Measurements from ENCODE around the gene MYL10.

Gene MYL10

DNA sequence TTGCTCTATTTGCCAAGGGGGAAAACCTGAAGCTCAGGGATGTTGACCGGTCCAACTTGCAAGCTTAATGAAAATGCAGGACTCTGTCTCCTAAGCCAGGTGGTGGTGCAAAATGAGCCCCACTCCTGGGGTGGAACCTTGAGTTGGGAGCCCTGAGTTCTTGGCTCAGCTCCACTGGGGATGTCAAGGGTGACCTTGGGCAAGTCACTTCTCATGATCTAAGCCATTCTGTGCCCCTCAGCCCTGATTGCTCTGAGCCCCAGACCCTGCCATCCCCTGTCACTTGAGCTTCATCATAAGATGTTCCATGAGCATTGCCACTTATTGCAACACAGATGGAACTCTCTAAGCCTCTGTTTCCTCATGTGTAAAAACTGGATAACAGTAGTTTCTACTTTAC lies 33.9 kb downstream of the MYL10 start:
- DNase-seq, result no peak

- no peak for DNase-seq
Measured at GRCh38 chr7:101594790-101595189, 34.3 kb downstream of the MYL10 start.

- DNase-seq, result no peak
Measured at GRCh38 chr7:101593556-101593955, 35.5 kb downstream of the MYL10 start.

GRCh38 chr7:101591504-101591903 lies 37.6 kb downstream of the MYL10 start:
- DNase-seq, result no peak

DNA sequence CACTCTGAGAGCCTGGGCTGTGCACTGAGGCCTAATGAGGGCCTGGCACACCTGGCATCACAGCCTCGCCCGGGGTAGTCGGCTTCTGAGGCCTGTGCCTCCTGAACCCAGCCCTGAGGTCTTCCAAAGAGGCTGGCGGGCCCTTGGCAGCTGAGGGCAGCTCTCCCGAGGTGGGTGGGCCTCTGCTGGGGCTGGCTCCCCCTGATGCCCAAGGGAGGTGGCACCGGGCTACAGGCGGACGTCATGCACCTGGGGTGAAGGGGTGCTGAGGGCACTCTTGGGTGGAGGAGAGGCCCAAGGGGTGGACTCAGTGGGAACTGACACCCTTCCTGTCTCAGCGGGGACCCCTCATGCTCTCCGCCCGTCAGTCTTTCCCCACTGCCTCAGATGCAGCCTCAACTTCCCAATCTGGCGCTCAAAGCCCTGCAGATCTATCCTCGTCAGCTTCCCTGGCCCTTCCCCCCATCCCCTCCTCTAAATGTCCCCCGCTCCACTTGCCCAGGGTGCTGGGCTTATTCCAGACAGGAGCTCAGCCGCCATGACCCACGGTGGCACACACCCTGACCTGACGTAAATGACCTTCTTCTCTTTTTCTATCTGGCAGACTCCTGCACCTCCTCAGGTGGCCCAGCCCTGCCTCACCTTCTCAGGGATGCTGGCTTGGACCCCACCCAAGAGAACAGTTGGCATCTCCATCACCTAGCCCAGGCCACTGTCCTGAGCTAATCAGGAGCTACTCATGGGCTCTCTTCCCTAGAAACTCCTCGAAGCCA lies 38.2 kb downstream of the MYL10 start:
- no peak for DNase-seq

- no peak for DNase-seq
Measured at GRCh38 chr7:101589976-101590662, 39.0 kb downstream of the MYL10 start.

DNA sequence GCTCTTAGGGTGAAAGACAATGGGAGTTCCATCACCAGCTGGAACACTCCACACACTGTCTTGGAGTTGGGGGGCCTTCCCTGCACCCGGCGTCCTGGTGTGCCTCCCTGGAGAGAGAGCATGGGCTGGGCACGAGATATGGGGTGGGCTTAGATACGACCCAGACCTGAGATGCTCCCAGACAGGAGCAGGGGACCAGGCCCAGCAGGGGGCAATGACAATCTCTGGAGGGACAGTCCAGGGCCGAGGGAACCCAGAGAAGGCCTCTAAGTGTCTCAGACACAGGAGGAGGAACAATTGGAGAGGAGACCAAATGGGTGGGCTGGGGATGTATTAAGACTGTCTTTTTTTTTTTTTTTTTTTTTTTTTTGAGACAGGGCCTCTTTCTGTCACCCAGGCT lies 40.0 kb downstream of the MYL10 start:
- DNase-seq, result no peak

DNA sequence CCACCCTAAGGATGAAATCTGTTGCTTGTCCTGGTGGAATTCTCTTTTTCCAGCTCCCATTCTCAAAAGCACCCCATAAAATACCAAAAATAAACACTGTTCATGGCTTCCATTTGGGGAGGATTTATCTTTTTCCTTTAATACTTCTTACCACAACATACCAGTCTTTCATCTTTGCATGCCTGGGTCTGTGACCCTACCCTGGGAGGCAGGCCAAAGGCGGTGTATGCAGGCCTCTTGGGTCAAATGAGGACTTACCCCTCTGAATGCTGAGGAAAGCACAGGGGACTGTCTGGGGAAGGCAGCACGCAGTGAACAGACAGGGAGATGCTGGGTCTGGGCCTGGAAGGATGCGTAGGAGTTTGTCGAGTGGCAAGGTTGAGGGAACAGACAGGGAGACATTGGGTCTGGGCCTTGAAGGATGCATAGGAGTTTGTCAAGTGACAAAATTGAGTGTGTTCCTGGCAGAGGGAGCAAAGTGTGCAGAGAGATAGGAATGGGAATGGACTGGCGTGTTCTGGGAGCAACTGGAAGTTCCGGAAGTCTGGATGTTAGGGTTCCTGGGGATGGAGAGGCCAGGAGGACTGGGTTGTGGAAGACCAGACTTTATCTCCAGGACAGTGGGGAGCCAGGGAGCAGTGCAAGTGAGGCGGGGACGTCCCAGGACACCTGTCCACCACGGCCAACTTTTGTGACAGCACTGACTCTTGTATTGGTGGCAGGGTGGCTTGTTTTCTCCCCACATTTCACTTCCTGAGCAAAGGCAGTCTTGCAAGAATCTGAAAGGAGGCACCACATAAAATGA lies 40.8 kb downstream of the MYL10 start:
- DNase-seq, result no peak

- no peak for DNase-seq
Measured at GRCh38 chr7:101586906-101587677, 42.0 kb downstream of the MYL10 start.

DNA sequence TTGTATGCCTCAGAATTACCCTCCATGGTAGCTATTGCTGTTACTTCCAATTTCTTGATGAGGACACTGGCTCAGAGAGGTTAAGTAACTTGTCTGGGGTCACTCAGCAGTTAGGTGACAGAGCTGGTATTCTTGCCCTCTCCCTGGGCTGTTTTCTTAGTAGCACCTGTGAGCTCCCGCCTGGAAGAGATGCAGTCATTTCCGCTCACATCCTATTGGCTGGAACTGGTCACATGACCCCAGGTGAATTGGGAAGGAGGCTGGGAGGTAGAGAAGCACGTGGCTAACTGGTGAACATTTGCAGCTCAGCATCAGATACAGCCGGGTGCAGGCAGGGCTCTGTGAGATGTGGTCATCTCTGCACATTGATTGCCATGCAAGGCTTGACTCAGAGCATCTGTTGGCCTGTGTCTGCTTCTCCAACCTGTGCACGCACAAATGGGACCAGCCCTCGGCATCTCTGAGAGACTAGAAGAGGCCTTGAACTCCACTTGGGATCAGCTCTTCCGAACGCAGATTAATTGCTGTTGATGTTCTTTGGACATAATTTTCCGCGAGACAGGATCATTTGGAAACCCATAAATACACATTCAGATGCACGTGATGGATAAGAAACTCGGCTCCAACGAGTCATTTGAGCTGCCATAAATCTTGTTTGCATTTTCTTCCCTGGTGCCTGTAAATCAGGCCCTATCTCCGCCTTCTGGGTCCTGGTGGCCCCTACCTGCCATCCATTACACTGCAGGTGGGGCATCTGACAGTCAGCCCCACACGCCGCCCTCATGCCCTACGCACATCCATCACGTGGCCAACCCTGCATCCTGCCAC lies 42.8 kb downstream of the MYL10 start:
- DNase-seq, result no peak

- DNase-seq, result no peak
Measured at GRCh38 chr7:101582971-101583370, 46.1 kb downstream of the MYL10 start.

DNA sequence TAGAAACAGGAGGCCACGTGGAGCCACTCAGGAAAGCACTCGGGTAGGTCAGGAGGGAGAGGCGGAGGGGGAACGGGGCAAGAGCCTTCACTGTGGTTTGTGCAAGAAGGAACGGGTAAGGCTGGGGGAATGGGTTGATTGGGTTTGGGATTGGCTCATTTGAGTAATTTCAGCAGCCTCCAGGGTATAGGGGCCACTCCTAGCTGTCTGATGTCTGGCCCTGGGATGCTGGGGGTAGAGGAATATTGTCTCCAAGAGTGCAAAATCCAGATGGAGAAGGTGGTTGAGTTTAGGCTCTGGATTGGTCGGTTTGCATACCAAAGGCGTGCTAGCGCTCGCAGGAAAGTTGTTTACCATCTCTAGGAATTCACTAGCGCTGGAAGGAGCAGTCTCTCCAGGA lies 47.2 kb downstream of the MYL10 start:
- DNase-seq, result no peak

DNA sequence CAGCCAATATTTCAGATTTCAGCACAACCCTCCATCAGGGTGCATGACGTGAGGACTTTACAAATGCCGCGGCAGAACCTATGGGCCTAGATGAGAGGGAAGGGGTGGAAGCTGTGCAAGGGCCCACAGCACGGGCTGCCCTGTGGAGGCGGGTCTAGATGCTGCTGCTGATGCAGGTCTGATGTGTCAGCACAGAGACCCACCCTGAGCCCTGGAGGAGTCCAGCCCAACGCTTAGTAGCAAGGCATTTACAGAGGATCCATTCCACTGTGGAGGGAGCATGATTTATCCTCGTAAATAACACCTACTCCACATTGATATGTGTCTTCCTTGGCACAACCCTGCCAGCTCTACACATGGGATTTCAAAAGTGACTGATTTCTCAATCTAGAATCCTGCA lies 48.5 kb downstream of the MYL10 start:
- DNase-seq, result no peak

DNA sequence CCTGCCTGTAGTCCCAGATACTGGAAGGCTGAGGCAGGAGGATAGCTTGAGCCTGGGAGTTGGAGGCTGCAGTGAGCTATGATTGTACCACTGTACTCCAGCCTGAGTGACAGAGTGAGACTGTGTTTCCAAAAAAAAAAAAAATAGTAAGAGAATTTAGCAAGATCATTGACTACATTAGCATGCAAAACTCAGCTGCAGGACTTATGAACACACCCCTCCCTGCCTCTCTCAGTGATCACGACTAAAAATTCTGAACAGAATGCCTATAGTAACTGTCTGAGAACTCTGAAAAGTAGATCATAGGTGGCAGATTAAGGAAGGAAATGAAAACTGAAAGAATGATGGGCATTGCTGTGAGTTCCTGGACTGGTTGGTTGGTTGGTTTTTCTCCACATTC lies 50.5 kb downstream of the MYL10 start:
- DNase-seq, result no peak

- no peak for DNase-seq
Measured at GRCh38 chr7:101576998-101577397, 52.1 kb downstream of the MYL10 start.

- no peak for DNase-seq
Measured at GRCh38 chr7:101575721-101576120, 53.4 kb downstream of the MYL10 start.

DNA sequence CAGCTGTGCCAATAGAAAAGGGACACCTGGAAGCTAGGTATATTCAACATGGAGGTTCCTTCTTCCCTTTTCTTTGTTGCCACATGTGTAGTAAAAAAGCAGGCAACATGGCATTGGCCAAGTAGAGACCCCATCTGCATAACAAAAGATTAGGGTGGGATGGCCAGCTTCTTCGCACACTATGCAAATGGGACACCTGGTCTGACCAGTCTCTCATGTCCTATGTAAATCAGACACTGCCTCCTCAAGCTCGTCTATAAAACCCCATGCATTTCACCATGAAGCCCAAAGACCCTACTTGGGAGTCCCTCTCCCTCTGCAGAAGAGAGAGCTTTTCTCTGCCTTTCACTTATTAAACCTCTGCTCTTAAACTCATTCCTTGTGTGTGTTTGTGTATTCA lies 53.9 kb downstream of the MYL10 start:
- no peak for DNase-seq

DNA sequence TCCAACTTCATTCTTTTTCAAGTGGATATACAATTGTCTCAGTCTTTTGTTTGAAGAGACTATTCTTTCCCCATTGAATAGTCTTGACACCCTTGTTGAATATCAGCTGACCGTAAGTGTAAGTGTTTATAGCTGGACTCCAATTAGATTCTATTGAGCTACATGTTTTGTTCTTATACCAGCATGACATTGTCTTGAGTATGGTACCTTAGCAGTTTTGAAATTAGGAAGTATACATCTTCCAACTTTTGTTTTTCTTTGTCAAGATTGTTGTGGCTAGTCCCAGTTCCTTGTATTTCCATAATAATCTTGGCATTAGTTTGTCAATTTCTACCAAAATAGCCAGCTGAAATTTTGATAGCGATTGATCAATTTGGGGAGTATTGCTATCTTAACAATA lies 56.9 kb downstream of the MYL10 start:
- no peak for DNase-seq

DNA sequence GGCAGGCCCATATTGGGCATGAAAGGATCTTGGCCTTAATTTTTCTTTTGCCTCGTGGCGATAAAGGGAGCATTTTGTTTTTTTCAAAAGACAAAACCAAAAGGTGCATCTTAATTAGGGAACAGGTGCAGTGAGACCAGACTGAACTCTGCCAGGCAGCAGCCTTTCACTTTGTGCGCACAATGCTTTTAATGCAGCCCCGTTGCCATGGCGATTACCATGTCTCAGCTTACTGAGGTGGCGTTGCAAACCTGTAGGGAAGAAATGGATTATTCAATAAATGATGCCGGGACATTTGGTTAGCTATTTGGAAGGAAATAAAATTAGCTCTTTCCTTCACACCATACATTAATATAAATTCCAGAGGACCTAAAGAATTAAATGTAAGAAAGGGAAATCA lies 61.9 kb downstream of the MYL10 start:
- no peak for DNase-seq

DNA sequence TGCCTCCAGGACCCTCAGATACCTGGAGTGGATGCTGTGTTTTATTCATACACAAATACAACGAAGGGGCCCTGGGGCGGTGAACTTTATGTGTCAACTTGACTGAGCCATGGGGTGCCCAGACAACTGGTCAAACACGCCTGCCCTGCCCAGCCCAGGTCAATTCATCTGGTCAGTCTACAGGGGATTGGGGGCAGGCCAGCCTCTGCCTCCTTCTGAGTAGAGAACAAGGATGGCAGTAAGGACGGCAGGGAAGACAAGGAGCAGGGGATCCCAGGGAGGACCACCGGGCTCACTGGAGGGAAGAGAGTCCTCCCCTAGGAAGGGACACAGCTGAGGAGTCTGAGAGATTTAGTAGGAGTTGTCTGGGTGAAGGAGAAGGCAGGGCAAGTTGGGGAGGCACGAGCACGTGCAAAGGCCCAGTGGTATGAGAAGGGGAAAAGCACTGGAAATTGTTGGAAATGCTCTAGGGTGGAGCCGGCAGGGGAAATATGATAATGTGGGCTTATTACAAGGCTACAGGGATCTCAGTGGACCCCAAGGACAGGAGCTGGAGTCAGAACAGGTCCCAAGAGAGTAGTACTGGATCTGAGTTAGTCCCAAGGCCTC lies 63.4 kb downstream of the MYL10 start:
- no peak for DNase-seq

DNA sequence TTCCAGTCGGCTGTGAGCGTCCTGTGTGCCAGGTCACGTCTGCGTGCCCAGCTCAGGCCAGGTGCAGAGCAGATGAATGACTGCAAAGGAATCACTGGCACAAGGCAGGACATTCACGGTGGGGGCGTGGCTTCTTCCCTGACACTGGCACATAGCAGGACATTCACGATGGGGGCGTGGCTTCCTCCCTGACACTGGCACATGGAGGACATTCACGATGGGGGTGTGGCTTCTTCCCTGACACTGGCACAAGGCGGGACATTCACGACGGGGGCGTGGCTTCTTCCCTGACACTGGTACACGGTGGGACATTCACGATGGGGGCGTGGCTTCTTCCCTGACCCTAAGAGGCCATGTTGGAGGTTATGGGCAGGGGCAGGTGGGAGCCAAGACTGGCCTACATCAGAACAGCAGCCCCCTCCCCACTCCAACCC lies 64.3 kb downstream of the MYL10 start:
- no peak for DNase-seq

Measured in GDM1 (cell line).